Fibroblast of skin of left biceps (primary cell): ENCODE data around the gene SSH2.

Experiments
- DNase-seq, 2 experiments: peaks; one replicate each; pipeline ENCODE4 v3.0.0-alpha.2; 2013; ENCODE audit warnings: low read depth in 2 of 2

SSH2 gene

DNA sequence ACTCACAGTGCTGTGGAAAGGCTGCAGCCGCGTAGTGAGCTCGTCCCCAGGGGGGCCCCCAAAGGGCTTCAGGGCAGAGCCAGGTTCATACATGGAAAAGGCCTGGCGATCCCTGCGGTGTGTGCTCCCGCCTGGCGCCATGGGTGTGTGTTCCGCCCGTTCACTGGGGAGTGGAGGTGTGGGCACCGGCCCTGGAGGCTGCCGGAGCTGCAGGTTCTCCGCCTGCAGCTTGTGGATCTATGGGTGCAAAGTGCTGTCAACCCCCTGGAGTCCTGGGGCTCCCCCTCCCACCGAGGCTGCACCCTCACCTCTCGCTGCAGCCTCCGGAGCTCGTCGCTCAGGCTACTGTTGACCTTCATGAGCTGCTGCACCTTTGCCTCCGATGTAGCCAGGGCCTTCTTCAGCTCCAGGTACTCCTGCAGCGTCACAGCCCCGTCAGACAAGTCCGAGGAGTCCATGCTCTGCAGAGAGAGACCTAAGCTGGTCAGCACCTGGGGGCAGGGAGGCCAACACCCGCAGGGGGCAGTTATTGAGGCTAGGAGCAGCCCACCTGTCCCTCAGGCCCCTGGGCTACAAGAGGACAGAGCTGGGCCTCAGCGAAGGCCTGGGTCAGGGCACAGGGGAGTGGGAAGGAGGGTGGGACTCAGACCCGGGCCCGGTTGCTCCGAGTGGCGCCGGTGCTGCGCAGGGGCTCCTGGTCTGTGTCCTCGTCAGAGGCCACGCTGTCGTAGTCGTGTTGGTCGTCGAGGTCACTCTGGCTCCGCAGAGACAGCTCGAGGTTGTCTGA is 353.6 kb downstream of the SSH2 start:
- no peak for DNase-seq
